ENCODE data around the gene ITGA6. TPM values are rescaled to one million over a fixed set of nuclear protein-coding genes. Genes with fewer than 3 reads are reported as not detected.

Gene ITGA6
- total and polyA plus RNA-seq, 4 donors = 13.2 to 105 (median 51.9) TPM

DNA sequence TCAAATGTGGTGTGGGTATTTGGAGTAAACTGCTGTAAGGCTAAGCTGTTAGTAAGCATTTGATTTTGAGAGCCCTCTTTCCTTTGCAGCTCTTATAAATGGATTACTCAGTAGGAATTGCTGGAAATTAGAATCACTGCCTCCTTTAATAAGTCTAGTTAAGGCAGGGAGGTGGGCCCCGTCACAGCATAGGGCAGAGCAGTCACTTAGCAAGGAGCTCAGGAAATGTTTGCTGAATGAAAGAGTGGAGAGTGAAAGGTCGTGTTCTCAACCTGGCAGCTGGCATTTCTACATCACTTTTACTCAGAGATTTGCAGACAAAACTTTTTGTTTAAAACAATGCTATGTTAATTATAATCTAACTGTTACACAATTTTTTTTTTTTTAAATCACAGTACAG, 25.5 kb downstream of the ITGA6 start:
- WGBS, 2 donors = 66 to 76% methylated on average over 2 of the region's 2 CpGs
- H3K27me3 ChIP-seq (ENCODE audit: control insufficient read depth in 3 of 3, insufficient read depth in 3 of 3, low read length in 2 of 3) = no peaks in the 10 kb centered on the region
- peaks cover 8 to 19% (median 14%) of the 10 kb centered on the region in 5 donors for H3K4me1 ChIP-seq (ENCODE audit: control insufficient read depth in 5 of 5, insufficient read depth in 5 of 5, low read length in 5 of 5)
- ATAC-seq (ENCODE audit: insufficient read depth, low FRiP score) (no peak), DNase-seq (no peak)
- H3K27ac ChIP-seq (ENCODE audit: low read depth in 1 of 2, low read length in 1 of 2) = no peak overlapping the region
- no peak overlapping the region for H3K9ac ChIP-seq (ENCODE audit: insufficient read depth in 1 of 2, low read length in 2 of 2)
- peaks cover 0 to 4% (median 0%) of the 10 kb centered on the region in 4 donors for H3K9me3 ChIP-seq (ENCODE audit: control insufficient read depth in 4 of 4, insufficient read depth in 3 of 4, low read length in 3 of 4)
- H3K36me3 ChIP-seq (ENCODE audit: control insufficient read depth in 4 of 4, insufficient read depth in 4 of 4, low read length in 4 of 4) = no peaks in the 10 kb centered on the region
- TF ChIP-seq, protein P1, sequence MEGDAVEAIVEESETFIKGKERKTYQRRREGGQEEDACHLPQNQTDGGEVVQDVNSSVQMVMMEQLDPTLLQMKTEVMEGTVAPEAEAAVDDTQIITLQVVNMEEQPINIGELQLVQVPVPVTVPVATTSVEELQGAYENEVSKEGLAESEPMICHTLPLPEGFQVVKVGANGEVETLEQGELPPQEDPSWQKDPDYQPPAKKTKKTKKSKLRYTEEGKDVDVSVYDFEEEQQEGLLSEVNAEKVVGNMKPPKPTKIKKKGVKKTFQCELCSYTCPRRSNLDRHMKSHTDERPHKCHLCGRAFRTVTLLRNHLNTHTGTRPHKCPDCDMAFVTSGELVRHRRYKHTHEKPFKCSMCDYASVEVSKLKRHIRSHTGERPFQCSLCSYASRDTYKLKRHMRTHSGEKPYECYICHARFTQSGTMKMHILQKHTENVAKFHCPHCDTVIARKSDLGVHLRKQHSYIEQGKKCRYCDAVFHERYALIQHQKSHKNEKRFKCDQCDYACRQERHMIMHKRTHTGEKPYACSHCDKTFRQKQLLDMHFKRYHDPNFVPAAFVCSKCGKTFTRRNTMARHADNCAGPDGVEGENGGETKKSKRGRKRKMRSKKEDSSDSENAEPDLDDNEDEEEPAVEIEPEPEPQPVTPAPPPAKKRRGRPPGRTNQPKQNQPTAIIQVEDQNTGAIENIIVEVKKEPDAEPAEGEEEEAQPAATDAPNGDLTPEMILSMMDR (IDR thresholded peaks at IDR 0.05; ENCODE audit: control extremely low read depth, extremely low read depth) = no peak
- no peak overlapping the region for H3K4me3 ChIP-seq

- ATAC-seq (ENCODE audit: insufficient read depth, low FRiP score) = no peak
- Histone ChIP-seq H3K27me3 (ENCODE audit: control insufficient read depth in 3 of 3, insufficient read depth in 3 of 3, low read length in 2 of 3) (no peaks in the 10 kb centered on the region), H3K9me3 (ENCODE audit: control insufficient read depth in 4 of 4, insufficient read depth in 3 of 4, low read length in 3 of 4) (peaks cover 0 to 2% (median 0%) of the 10 kb centered on the region in 4 donors), H3K4me1 (ENCODE audit: control insufficient read depth in 5 of 5, insufficient read depth in 5 of 5, low read length in 5 of 5) (peaks cover 3 to 19% (median 14%) of the 10 kb centered on the region in 5 donors), H3K9ac (ENCODE audit: insufficient read depth in 1 of 2, low read length in 2 of 2) (no peak overlapping the region), H3K36me3 (ENCODE audit: control insufficient read depth in 4 of 4, insufficient read depth in 4 of 4, low read length in 4 of 4) (no peaks in the 10 kb centered on the region), H3K4me3 (no peak overlapping the region), H3K27ac (ENCODE audit: low read depth in 1 of 2, low read length in 1 of 2) (no peak overlapping the region)
- 33 to 53% methylated on average over 6 of the region's 6 CpGs for WGBS, 2 donors
- no peak for DNase-seq
- TF ChIP-seq, protein P1 (IDR thresholded peaks at IDR 0.05; ENCODE audit: control extremely low read depth, extremely low read depth) = no peak
These were observed 27.2 kb downstream of the ITGA6 start for GRCh38 chr2:172454404-172455120.

GRCh38 chr2:172455121-172455515, 27.7 kb downstream of the ITGA6 start:
- no peak overlapping the region for H3K9ac ChIP-seq (ENCODE audit: insufficient read depth in 1 of 2, low read length in 2 of 2)
- peaks cover 0 to 5% (median 0%) of the 10 kb centered on the region in 3 donors for H3K27me3 ChIP-seq (ENCODE audit: control insufficient read depth in 3 of 3, insufficient read depth in 3 of 3, low read length in 2 of 3)
- peak overlapping the region in 1 of 2 donors; percentile 17 for H3K27ac ChIP-seq (ENCODE audit: low read depth in 1 of 2, low read length in 1 of 2)
- H3K9me3 ChIP-seq (ENCODE audit: control insufficient read depth in 4 of 4, insufficient read depth in 3 of 4, low read length in 3 of 4) = peaks cover 0 to 2% (median 0%) of the 10 kb centered on the region in 4 donors
- H3K36me3 ChIP-seq (ENCODE audit: control insufficient read depth in 4 of 4, insufficient read depth in 4 of 4, low read length in 4 of 4) = no peaks in the 10 kb centered on the region
- TF ChIP-seq, protein P1 (IDR thresholded peaks at IDR 0.05; ENCODE audit: control extremely low read depth, extremely low read depth) = no peak
- 38 to 44% methylated on average over 4 of the region's 4 CpGs for WGBS, 2 donors
- peaks cover 3 to 19% (median 11%) of the 10 kb centered on the region in 5 donors for H3K4me1 ChIP-seq (ENCODE audit: control insufficient read depth in 5 of 5, insufficient read depth in 5 of 5, low read length in 5 of 5)
- H3K4me3 ChIP-seq = no peak overlapping the region
- peak; percentile 56 for ATAC-seq (ENCODE audit: insufficient read depth, low FRiP score)
- DNase-seq = peak in 2 of 3 donors; percentile 23 to 43
